Stromal cell of bone marrow (primary cell): ENCODE data around the gene RIPOR2.

Source experiments
- DNase-seq: peaks from one replicate; pipeline ENCODE4 v3.0.0-alpha.2; 2012; ENCODE audit warnings: low read depth

Gene RIPOR2

GRCh38 chr6:24935366-24936152 is at the start of gene RIPOR2:
RIPOR2 (minus strand) TSS chr6:24935960; CDS start chr6:24935898, 62 bp downstream.
- DNase-seq = no peak

- no peak for DNase-seq
These were observed 49.6 kb upstream of the RIPOR2 start for GRCh38 chr6:24985323-24985722.

- DNase-seq = peak; percentile 15
These were observed 46.5 kb upstream of the RIPOR2 start for GRCh38 chr6:24982231-24982630.

GRCh38 chr6:24981386-24981760 is 45.6 kb upstream of the RIPOR2 start:
- no peak for DNase-seq

- no peak for DNase-seq
These were observed 45.0 kb upstream of the RIPOR2 start for GRCh38 chr6:24980507-24981385.

- no peak for DNase-seq
These were observed 43.4 kb upstream of the RIPOR2 start for GRCh38 chr6:24979176-24979575.

GRCh38 chr6:24974182-24975171 is 38.7 kb upstream of the RIPOR2 start:
- no peak for DNase-seq

GRCh38 chr6:24972311-24972958 is 36.7 kb upstream of the RIPOR2 start:
- DNase-seq = no peak

- no peak for DNase-seq
These were observed 35.3 kb upstream of the RIPOR2 start for GRCh38 chr6:24971067-24971466.

- DNase-seq = no peak
These were observed 33.6 kb upstream of the RIPOR2 start for GRCh38 chr6:24969343-24969860.

- DNase-seq = no peak
These were observed 33.0 kb upstream of the RIPOR2 start for GRCh38 chr6:24968783-24969182.

GRCh38 chr6:24967211-24967610 is 31.5 kb upstream of the RIPOR2 start:
- no peak for DNase-seq

GRCh38 chr6:24966381-24966780 is 30.6 kb upstream of the RIPOR2 start:
- DNase-seq = no peak

- DNase-seq = no peak
These were observed 28.3 kb upstream of the RIPOR2 start for GRCh38 chr6:24963887-24964570.

GRCh38 chr6:24963339-24963738 is 27.6 kb upstream of the RIPOR2 start:
- DNase-seq = no peak

- DNase-seq = no peak
These were observed 26.1 kb upstream of the RIPOR2 start for GRCh38 chr6:24961852-24962251.

GRCh38 chr6:24960991-24961475 is 25.3 kb upstream of the RIPOR2 start:
- DNase-seq = no peak

GRCh38 chr6:24959319-24959718 is 23.6 kb upstream of the RIPOR2 start:
- no peak for DNase-seq

GRCh38 chr6:24957199-24957598 is 21.4 kb upstream of the RIPOR2 start:
- DNase-seq = no peak

- no peak for DNase-seq
These were observed 18.0 kb upstream of the RIPOR2 start for GRCh38 chr6:24953726-24954125.
